ENCODE measurements around the gene RBBP8NL. TPM values are rescaled to one million over a fixed set of nuclear protein-coding genes. Genes with fewer than 3 reads are reported as not detected.
"Not testable (repeated sequence)": the region's sequence is repeated elsewhere in the genome, so short reads cannot be mapped to it uniquely, and the experiment has no call there.

RBBP8NL gene
- total RNA-seq, 6 experiments from 2014 or later: not detected

DNA sequence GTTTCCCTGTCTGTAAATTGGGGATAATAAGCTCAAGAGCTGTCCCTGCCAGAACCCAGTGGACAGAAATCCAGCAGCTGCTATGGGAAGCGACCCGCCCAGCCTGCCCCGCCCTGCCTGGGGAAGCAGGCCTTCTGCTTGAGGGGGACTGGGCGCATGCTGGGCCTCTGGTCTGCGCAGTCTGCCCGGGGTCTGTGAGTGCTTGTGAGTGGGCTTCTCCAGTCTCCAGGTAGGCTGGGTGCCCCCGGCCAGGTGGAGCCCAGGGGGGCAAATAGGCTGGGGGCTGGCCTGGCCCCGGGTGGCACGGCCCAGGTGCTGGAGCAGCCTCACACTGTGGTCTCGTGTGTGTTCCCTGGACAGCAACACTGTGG, 648 bp upstream of the RBBP8NL start:
- H3K4me1 ChIP-seq: no peaks in the 10 kb centered on the region
- TF ChIP-seq POLR2A (IDR thresholded peaks at IDR 0.05): no peak
- TF ChIP-seq, protein P1, sequence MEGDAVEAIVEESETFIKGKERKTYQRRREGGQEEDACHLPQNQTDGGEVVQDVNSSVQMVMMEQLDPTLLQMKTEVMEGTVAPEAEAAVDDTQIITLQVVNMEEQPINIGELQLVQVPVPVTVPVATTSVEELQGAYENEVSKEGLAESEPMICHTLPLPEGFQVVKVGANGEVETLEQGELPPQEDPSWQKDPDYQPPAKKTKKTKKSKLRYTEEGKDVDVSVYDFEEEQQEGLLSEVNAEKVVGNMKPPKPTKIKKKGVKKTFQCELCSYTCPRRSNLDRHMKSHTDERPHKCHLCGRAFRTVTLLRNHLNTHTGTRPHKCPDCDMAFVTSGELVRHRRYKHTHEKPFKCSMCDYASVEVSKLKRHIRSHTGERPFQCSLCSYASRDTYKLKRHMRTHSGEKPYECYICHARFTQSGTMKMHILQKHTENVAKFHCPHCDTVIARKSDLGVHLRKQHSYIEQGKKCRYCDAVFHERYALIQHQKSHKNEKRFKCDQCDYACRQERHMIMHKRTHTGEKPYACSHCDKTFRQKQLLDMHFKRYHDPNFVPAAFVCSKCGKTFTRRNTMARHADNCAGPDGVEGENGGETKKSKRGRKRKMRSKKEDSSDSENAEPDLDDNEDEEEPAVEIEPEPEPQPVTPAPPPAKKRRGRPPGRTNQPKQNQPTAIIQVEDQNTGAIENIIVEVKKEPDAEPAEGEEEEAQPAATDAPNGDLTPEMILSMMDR (IDR thresholded peaks at IDR 0.05): no peak
- ATAC-seq (no peak), DNase-seq (no peak)
- no peaks in the 10 kb centered on the region for H3K9me3 ChIP-seq
- WGBS (ENCODE audit: insufficient coverage, low coverage, low lambda C conversion rate, missing lambda C conversion rate): 100% methylated on average over 1 of the region's 10 CpGs
- no peak overlapping the region for H3K4me3 ChIP-seq
- no peaks in the 10 kb centered on the region for H3K27me3 ChIP-seq
- H3K27ac ChIP-seq: no peak overlapping the region
- H3K36me3 ChIP-seq: no peaks in the 10 kb centered on the region
- intact Hi-C loops (cut with DNase I): no loop called here

DNA sequence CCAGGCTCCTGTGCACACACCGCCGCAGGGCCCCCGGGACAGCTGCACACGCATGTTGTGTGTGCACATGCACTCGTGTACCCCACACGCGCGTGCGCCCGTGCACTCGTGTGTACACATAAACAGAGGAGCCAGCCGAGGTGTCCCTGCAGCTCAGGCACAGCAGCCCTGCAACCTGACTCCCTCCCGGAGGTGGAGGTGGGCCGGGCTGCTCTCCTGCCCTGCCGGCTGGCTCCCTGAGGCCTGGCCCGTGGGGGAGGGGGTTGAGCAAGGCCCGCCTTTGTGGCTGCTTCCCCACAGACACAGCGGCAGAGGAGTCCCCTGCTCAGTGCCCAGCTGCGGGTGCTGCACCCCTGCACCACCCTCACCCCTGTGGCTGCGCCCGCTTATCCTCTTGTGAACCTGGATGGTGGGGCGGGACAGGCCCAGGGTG, 624 bp downstream of the RBBP8NL start:
- H3K4me1 ChIP-seq: no peaks in the 10 kb centered on the region
- H3K27ac ChIP-seq: no peak overlapping the region
- no peak overlapping the region for H3K4me3 ChIP-seq
- no peaks in the 10 kb centered on the region for H3K9me3 ChIP-seq
- H3K36me3 ChIP-seq: no peaks in the 10 kb centered on the region
- 46% methylated on average over 5 of the region's 22 CpGs for WGBS (ENCODE audit: insufficient coverage, low coverage, low lambda C conversion rate, missing lambda C conversion rate)
- no peaks in the 10 kb centered on the region for H3K27me3 ChIP-seq
- intact Hi-C loops (cut with DNase I): no loop called here
- ATAC-seq (no peak), DNase-seq (no peak)
- TF ChIP-seq, protein P1 (IDR thresholded peaks at IDR 0.05): no peak
- no peak for TF ChIP-seq POLR2A (IDR thresholded peaks at IDR 0.05)

DNA sequence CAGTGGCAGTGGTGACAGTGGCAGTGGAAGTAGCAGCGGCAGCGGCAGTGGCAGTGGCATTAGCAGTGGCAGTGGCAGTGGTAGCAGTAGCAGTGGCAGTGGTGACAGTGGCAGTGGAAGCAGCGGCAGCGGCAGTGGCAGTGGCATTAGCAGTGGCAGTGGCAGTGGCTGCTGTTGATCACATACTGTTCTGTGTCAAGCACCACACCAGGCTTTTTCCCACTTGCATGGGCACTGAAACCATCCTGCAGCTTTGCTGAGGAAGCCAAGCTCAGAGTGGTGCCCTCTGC, 1.3 kb downstream of the RBBP8NL start:
- H3K9me3 ChIP-seq; intact Hi-C loops (cut with DNase I); H3K4me3 ChIP-seq; H3K27ac ChIP-seq; H3K36me3 ChIP-seq; H3K4me1 ChIP-seq; H3K27me3 ChIP-seq; DNase-seq; ATAC-seq: not testable (repeated sequence)
- 100% methylated on average over 2 of the region's 4 CpGs for WGBS (ENCODE audit: insufficient coverage, low coverage, low lambda C conversion rate, missing lambda C conversion rate)

DNA sequence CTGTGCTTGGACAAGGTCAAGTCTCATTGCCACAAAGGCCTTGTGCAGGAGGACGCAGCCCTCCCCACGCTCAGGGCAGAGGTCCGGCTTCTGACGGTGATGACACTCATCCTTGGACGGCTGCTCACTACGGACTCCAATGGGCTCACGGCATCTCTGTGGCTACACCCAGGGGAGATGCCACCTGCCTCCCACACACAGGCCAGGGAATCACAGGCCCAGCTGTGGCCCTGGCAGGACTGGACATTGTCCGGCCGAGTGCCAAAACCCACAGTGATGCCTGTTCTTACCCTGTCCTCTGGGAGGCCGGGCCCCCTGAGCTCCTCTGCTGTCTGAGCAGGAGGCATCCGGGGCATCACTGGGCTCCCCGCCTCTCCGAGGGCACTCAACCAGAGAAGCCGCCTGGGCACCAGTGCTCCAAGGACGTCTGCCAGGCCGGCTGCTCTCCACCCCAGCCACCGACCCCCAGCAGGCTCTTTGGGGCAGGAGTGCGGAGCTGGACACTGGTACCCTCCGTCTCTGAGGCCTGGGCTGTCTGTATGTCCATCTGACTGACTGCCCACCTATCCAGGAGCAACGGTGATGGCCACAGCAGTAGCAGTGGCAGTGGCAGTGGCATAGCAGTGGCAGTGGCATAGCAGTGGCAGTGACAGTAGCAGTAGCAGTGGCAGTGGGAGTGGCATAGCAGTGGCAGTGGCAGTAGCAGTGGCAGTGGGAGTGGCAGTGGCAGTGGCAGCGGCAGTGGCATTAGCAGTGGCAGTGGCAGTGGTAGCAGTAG, 1.9 kb downstream of the RBBP8NL start:
- ATAC-seq (no peak), DNase-seq (no peak)
- Histone ChIP-seq H3K27ac (no peak overlapping the region), H3K4me1 (no peaks in the 10 kb centered on the region), H3K9me3 (no peaks in the 10 kb centered on the region), H3K36me3 (no peaks in the 10 kb centered on the region), H3K27me3 (no peaks in the 10 kb centered on the region), H3K4me3 (no peak overlapping the region)
- 67% methylated on average over 4 of the region's 21 CpGs for WGBS (ENCODE audit: insufficient coverage, low coverage, low lambda C conversion rate, missing lambda C conversion rate)
- intact Hi-C loops (cut with DNase I): no loop called here
- TF ChIP-seq POLR2A (IDR thresholded peaks at IDR 0.05): no peak
- TF ChIP-seq, protein P1 (IDR thresholded peaks at IDR 0.05): no peak

DNA sequence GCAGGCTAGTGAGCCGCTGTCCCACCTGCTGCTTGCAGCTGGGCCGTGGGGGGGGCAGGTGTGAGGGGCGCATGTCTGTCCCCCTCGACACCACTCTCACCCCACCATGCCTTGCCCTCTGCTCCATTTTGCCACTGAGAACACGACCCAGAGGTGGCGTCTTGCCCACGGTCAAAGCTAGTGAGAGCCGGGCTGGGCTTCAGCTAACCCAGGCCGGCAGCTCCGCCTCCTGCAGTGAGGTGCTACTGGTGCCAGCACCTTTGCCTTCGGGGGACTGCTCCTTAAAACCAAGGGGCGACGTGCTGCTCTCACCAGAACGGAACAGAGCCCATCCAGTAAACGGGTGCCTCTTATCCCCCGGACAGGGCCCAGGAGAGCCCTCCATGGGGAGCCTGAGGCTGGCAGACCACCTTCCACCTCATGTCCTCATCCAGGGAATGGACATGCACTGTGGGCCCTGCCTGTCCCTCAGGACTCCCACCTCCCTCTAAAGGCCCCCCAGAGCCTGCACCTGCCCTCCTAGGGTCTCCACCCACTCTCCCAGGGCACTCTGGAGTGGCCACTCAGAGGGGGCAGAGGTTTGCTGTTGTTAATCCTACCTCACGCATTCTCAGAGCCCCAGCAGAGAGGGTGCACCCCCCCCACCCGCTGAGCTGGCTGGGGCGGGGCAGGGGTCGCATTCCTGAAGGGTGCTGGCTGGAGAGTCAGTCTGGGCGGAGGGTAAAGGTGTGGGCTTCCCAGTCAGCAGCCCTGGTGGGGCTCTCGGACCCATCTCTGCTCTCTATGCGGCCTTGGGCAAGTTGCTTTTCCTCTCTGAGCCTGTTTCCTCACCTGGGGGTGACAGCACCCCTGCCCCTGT, 2.9 kb downstream of the RBBP8NL start:
- whole genome bisulfite sequencing (ENCODE audit: insufficient coverage, low coverage, low lambda C conversion rate, missing lambda C conversion rate): 29% methylated on average over 4 of the region's 23 CpGs
- TF ChIP-seq POLR2A (IDR thresholded peaks at IDR 0.05): no peak
- TF ChIP-seq, protein P1 (IDR thresholded peaks at IDR 0.05): no peak
- Histone ChIP-seq H3K36me3 (no peaks in the 10 kb centered on the region), H3K4me1 (no peaks in the 10 kb centered on the region), H3K27me3 (no peaks in the 10 kb centered on the region), H3K27ac (no peak overlapping the region), H3K4me3 (no peak overlapping the region), H3K9me3 (no peaks in the 10 kb centered on the region)
- DNase-seq: no peak
- intact Hi-C loops (cut with DNase I): no loop called here
- no peak for ATAC-seq
